ENCODE results near the gene LDB2.
"Not testable (repeated sequence)": the region's sequence is repeated elsewhere in the genome, so short reads cannot be mapped to it uniquely, and the experiment has no call there.

The LDB2 gene

GRCh38 chr4:16530688-16531635 lies 367.5 kb downstream of the LDB2 start:
- DNase-seq, result no peak

DNA sequence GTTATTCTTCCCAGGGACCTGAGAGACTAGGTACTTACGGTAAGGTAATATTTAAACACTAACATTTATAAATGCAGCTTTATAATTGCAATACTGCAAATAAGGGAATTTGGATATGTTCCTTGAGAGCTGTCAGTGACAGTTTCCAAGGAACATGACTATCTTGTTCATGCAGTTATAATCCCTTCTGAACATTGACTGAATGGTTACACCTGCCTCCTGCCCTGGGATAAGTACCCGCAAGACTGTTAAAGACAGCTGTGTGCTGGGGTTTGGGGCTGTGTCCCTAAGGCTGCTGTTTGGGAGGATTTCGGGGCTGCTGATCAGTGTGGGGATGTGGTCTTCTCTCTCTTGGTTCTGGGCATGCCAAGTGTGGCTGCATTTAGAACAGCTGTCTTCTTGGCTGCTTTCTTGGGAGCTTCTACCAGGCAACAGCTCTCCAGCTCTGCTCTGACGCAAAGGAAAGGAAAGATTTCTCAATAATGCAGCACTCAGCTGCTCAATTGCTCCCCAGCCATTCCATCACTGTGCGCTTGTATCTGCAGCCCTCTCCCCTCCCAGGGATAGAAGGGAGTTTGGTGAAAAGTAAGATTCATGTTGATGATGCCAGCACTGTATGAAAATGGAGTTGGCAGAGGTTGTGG lies 373.4 kb downstream of the LDB2 start:
- no peak for DNase-seq

- DNase-seq, result no peak
Measured at GRCh38 chr4:16524406-16524805, 374.0 kb downstream of the LDB2 start.

- DNase-seq, result not testable (repeated sequence)
Measured at GRCh38 chr4:16523526-16523925, 374.9 kb downstream of the LDB2 start.

DNA sequence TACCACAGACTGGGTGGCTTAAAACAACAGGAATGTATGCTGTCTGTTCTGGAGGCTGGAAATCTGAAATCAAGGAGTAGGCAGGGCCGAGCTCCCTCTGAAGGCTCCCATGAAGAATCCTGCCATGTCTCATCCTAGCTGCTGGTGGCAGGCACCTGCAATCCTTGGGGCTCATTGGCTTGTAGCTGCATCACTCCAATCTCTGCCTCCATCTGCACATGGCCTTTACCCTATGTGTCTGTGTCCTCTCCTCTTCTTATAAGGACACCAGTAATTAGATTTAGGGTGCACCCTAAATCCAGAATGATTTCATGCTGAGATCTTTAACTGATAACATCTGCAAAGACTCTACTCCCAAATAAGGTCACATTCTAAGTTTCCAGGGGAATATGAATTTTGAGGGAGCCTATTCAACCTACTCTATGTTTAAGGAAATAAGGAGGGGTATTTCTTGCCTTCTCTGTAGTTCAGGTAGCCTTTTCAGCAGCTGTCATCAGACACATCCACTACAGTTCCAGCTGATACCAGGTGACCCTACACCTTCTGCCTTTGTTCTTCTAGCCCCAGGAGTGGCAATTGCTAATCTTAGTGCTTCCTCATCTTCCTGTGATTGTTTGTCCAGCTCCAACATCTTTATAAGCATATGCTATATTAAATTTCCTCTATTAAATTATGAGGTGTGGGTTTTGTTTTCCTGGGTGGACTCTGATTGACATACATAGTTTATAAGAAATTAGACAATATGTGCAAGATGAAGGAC lies 377.1 kb downstream of the LDB2 start:
- no peak for DNase-seq

GRCh38 chr4:16516796-16517439 lies 381.5 kb downstream of the LDB2 start:
- DNase-seq, result peak in 2 of 3 experiments; percentile 18 to 25

GRCh38 chr4:16513876-16514275 lies 384.6 kb downstream of the LDB2 start:
- no peak for DNase-seq

GRCh38 chr4:16508968-16509367 lies 389.5 kb downstream of the LDB2 start:
- DNase-seq, result no peak

DNA sequence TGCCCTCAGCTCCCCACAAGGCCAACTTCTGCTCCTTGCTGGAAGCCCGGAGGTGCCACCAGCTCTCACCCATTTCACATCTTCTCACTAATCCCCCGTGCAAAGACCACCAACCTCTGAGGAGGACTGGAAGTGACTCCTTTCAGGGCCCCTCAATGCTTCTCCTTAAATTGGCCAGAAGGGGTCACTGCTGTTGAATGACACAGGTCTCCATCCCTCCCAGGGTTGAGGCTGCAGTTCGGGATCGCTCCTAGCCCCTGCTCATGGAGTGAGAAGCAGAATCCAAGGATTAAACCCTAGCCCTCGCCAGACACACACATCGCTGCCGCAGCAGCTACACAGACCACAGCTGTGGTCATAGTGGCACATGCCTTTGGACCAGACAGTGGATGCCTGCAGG lies 392.7 kb downstream of the LDB2 start:
- no peak for DNase-seq

DNA sequence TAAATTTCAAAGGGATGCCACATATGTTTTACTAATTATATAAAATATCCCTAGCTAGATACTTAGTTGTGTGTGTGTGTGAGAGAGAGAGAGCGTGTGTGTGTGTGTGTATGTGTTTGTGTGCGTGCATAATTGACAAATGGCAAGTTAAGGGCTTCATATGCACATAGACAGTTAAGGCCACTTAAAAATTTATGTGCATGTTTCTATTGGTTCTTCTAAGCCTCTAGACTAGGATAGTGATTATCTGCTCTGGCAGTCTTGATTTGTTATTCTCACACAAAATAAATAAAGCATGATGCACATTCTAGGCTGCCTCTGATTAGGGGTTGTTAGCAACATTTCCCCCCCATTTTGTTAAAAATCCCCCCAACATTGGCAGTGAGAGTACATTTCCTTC lies 393.2 kb downstream of the LDB2 start:
- no peak for DNase-seq

DNA sequence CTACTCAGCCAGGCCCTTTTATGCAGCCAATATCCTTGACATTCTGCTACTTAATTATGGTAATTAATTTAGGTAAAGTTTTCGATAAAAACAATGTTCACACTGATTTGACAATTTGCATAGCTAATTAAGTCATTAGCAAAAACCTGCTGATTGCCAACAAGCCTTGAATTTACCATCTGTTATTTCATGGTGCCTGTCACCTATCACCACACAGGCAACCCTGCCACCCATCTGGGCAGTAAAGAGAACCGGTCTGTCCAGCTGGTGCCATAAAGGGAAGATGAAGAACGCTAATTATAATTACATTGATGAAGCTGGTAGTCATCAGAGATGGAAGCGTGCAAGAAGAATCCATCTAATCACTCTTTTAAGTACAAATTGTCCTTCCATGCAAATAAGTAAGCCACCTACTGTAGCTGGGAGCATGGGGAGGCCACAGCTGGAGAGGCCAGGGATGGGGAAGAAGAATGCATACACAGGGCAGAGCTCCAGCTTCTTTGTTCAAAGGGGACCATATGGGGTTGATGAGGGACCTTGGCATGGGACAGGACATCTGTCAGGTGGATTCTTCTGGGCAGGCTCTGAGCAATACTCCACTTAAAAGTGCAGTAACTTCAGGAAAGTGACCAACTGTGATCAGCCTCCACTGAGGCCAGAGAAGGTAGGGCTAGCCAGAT lies 394.9 kb downstream of the LDB2 start:
- DNase-seq, result no peak

GRCh38 chr4:16498978-16499377 lies 399.5 kb downstream of the LDB2 start:
- no peak for DNase-seq

- DNase-seq, result no peak
Measured at GRCh38 chr4:16496501-16496900, 401.9 kb downstream of the LDB2 start.

- no peak for DNase-seq
Measured at GRCh38 chr4:16492872-16493271, 405.6 kb downstream of the LDB2 start.

- no peak for DNase-seq
Measured at GRCh38 chr4:16489226-16489625, 409.2 kb downstream of the LDB2 start.

DNA sequence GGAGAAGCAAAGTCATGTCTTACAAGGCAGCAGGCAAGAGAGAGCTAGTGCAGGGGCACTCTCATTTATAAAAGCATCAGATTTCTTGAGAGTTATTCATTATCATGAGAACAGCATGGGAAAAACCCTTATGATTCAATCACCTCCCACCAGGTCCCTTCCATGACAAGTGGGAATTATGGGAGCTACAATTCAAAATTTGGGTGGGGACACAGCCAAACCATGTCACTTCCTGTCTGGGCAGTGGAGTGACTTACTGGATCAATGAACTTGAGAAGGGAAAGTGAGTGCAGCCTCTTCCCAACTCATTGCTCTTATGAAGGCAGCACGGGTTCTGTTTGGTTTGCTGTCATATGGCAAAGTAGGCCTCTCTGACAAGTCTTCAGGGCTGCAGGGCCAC lies 410.4 kb downstream of the LDB2 start:
- no peak for DNase-seq

DNA sequence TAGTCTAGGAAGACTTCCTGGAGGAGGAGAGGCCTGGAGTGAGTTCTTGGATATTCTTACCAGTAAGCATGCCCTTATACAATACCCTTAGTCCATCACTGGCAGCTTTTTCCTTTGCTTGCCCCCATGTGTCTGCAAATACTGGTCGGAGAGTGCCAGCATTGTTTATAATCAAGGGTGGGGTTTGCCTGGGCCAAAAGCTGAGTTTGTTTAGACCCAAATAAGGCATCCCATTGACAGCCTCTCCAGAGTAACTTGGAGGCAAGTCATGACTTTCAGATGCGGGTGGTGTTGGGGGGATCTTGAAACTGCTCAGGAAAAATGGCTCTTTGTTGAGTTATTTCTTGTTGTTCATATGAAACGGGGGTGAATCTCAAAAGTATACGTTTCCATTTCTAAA lies 413.7 kb downstream of the LDB2 start:
- DNase-seq, result no peak

DNA sequence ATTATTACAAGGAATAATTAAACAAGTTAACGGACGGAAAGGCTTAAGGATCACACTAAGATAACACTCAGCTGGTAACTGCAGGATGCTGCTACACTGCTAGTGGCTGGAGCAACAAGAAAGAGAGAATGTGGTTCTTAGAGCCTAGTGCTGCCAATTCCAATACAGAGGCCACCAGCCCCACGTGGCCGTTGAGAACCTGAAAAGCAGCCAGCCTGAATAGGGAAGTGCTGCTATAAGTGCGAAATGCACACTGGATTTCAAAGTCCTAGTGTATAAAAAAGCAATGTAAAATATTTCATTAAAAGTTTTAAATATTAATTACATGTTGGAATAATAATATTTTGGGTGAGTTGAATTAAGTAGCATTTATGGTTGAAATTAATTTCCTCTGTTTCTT lies 414.9 kb downstream of the LDB2 start:
- DNase-seq, result no peak

- no peak for DNase-seq
Measured at GRCh38 chr4:16480011-16480410, 418.4 kb downstream of the LDB2 start.

DNA sequence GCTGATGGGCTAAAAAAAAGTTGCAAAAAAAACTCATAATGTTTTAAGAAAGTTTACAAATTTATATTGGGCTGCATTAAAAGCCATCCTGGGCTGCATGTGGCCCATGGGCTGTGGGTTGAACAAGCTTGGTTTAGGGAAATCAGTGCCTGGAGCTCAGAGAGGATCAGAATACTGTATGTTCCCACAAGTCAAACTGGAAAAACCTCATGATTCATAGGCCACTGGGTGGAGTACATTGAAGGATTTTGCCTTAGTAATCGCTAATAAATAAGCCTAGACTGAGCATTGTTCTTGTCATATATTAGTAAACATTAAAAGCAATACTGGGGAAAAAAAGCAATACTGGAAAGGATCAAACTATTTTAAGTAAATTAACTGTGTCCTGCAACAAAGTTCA lies 425.9 kb downstream of the LDB2 start:
- DNase-seq, result no peak

GRCh38 chr4:16467061-16467460 lies 431.4 kb downstream of the LDB2 start:
- DNase-seq, result no peak

DNA sequence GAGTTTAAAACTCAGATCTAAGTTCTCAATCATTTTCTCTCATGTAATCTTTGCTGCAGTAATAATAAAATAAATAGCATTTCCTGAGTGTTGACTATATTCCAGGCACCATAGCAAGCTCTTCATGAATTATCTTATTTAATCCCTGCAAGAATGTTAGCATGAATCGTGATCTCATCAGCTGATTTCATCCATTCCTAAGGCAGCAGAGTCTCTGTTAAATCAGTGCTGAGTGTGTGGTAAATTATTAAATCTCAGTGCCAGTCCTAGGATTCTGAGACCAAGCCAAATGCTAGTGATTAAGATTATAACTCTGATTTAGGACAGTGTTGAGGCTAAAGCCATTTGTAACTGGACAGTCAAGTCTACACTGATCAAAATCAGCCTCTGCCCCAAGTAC lies 431.9 kb downstream of the LDB2 start:
- DNase-seq, result no peak

DNA sequence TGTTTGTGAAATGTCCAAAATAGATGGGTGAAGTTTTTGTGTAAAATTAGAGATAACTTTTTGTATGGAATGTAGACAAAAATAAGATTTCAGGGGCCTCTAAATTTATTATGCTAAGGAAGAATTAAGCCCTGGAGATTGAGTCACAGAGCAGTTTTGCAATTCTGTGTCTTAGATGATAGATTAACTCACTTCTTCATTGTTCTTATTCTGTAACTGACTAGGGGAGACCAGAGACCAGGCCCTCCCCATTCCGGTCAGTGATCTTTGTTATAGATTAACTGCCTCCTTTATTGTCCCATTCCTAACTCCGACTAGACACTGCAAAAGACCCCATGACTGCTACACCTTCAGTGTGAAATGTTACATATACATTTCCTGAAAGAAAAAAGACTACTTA lies 433.8 kb downstream of the LDB2 start:
- DNase-seq, result no peak

Measured in NCI-H1417 (cell line).